ENCODE data around the gene NPPA. TPM values are rescaled to one million over a fixed set of nuclear protein-coding genes. Genes with fewer than 3 reads are reported as not detected.

NPPA gene
- total RNA-seq, 1 experiment from 2014 or later = not detected

GRCh38 chr1:11802973-11803885 lies 44.4 kb downstream of the NPPA start:
- peak overlapping the region; percentile 94 for H3K4me2 ChIP-seq (ENCODE audit: low read length)
- H4K20me1 ChIP-seq (ENCODE audit: insufficient read depth) = no peaks in the 10 kb centered on the region
- DNase-seq (ENCODE audit: low read depth, low spot score) = peak; percentile 36
- peaks cover 38 to 64% of the 10 kb centered on the region in 2 experiments for H3K4me1 ChIP-seq (ENCODE audit: control insufficient read depth in 1 of 2, insufficient read depth in 2 of 2, low read length in 2 of 2)
- peak overlapping the region; percentile 54 for H3K27ac ChIP-seq (ENCODE audit: low read depth, low read length)
- H3K9me2 ChIP-seq (ENCODE audit: insufficient read depth) = no peaks in the 10 kb centered on the region
- no peaks in the 10 kb centered on the region for H3K27me3 ChIP-seq (ENCODE audit: insufficient read depth, low read length)
- no peaks in the 10 kb centered on the region for H3K9me3 ChIP-seq (ENCODE audit: control insufficient read depth in 1 of 2, insufficient read depth in 1 of 2, low read depth in 1 of 2, low read length in 2 of 2)
- CTCF ChIA-PET = interaction anchor here (0.7 to 0.8 kb wide), 2 partner anchors 16 to 65 kb away, joined by 3 read pairs; no protein-coding TSS in a partner anchor
- H3K36me3 ChIP-seq (ENCODE audit: control insufficient read depth in 1 of 2, insufficient read depth in 2 of 2, low read length in 2 of 2) = no peaks in the 10 kb centered on the region
- H3K4me3 ChIP-seq (replicated peaks in 1 of 2; ENCODE audit: low read depth in 1 of 2, low read length in 2 of 2) = peak overlapping the region; percentile 34 to 50
- RAD21 ChIA-PET (ENCODE audit: low non-redundant PET in 1 of 2, low total read pairs in 2 of 2, uncharacterized antibody in 2 of 2, unreplicated experiment in 2 of 2) = interaction anchor here in 1 of 2 experiments (0.6 kb wide), 1 partner anchor 50 kb away, joined by 4 read pairs; no protein-coding TSS in a partner anchor
- peak overlapping the region; percentile 43 for H3K9ac ChIP-seq (ENCODE audit: low read length)
- no peak for TF ChIP-seq EGR1 (IDR thresholded peaks at IDR 0.05; ENCODE audit: low read depth)
- no peak for TF ChIP-seq ATF3 (IDR thresholded peaks at IDR 0.05)
- TF ChIP-seq POLR2A (IDR thresholded peaks at IDR 0.05; ENCODE audit: borderline replicate concordance, extremely low read depth, insufficient read depth, insufficient read length) = no peak
- TF ChIP-seq POLR2AphosphoS5 (IDR thresholded peaks at IDR 0.05; ENCODE audit: low read depth, low read length) = no peak
- TF ChIP-seq CTCF (IDR thresholded peaks at IDR 0.05 in 2 of 3, conservative IDR thresholded peaks at IDR 0.05 in 1 of 3; ENCODE audit: borderline replicate concordance in 1 of 3, insufficient read depth in 1 of 3, low read depth in 2 of 3, low read length in 2 of 3) = no peak
- TF ChIP-seq ZNF274 (IDR thresholded peaks at IDR 0.05; ENCODE audit: low read depth, low read length) = no peak
- TF ChIP-seq TCF7L2 (IDR thresholded peaks at IDR 0.05; ENCODE audit: borderline replicate concordance, extremely low read depth, insufficient read depth, insufficient read length) = no peak
- TF ChIP-seq RAD21 (IDR thresholded peaks at IDR 0.05; ENCODE audit: low read depth) = no peak
- TF ChIP-seq YY1 (IDR thresholded peaks at IDR 0.05; ENCODE audit: extremely low read depth, insufficient replicate concordance, low read depth, low read length) = no peak
- TF ChIP-seq SP1 (IDR thresholded peaks at IDR 0.05; ENCODE audit: low read depth) = no peak
- intact Hi-C loops (cut with micrococcal nuclease) = no loop called here
- POLR2A ChIA-PET = interaction anchor here (1.0 kb wide), 2 partner anchors 16 to 105 kb away, joined by 3 to 4 read pairs; no protein-coding TSS in a partner anchor
- ATAC-seq = peak; percentile 39
- H3K79me2 ChIP-seq (ENCODE audit: insufficient read depth, low read length) = peaks cover 14% of the 10 kb centered on the region
- BruUV-seq (replicated peaks) = no TSS peak
- no peak overlapping the region for H2AFZ ChIP-seq (ENCODE audit: low read depth, low read length, poor library complexity, severe bottlenecking)
